GM19238 (cell line): ENCODE results near the gene ACTR8.

Experiments
- DNase-seq: peaks from one replicate; pipeline ENCODE4 v3.0.0; 2011; ENCODE audit warnings: low spot score; ENCODE audit not compliant: insufficient read length

ACTR8 gene

GRCh38 chr3:53836084-53836872 is 45.7 kb downstream of the ACTR8 start:
- DNase-seq = no peak

GRCh38 chr3:53835257-53835656 is 46.7 kb downstream of the ACTR8 start:
- no peak for DNase-seq

- DNase-seq = no peak
These were observed 47.4 kb downstream of the ACTR8 start for GRCh38 chr3:53834429-53835095.

GRCh38 chr3:53833700-53834099 is 48.3 kb downstream of the ACTR8 start:
- no peak for DNase-seq

GRCh38 chr3:53833053-53833645 is 48.8 kb downstream of the ACTR8 start:
- no peak for DNase-seq

- no peak for DNase-seq
These were observed 51.0 kb downstream of the ACTR8 start for GRCh38 chr3:53830944-53831343.

GRCh38 chr3:53829605-53830004 is 52.3 kb downstream of the ACTR8 start:
- no peak for DNase-seq

- no peak for DNase-seq
These were observed 53.4 kb downstream of the ACTR8 start for GRCh38 chr3:53828581-53828980.

- no peak for DNase-seq
These were observed 55.9 kb downstream of the ACTR8 start for GRCh38 chr3:53826048-53826447.

GRCh38 chr3:53824795-53825194 is 57.2 kb downstream of the ACTR8 start:
- DNase-seq = no peak

- DNase-seq = no peak
These were observed 57.8 kb downstream of the ACTR8 start for GRCh38 chr3:53823956-53824657.

GRCh38 chr3:53823026-53823955 is 58.7 kb downstream of the ACTR8 start:
- DNase-seq = no peak

GRCh38 chr3:53822331-53822741 is 59.6 kb downstream of the ACTR8 start:
- no peak for DNase-seq

GRCh38 chr3:53821631-53822121 is 60.3 kb downstream of the ACTR8 start:
- no peak for DNase-seq

- no peak for DNase-seq
These were observed 61.0 kb downstream of the ACTR8 start for GRCh38 chr3:53820756-53821580.

- no peak for DNase-seq
These were observed 61.9 kb downstream of the ACTR8 start for GRCh38 chr3:53820084-53820483.

- DNase-seq = no peak
These were observed 62.6 kb downstream of the ACTR8 start for GRCh38 chr3:53819163-53819868.

GRCh38 chr3:53818221-53819162 is 63.5 kb downstream of the ACTR8 start:
- no peak for DNase-seq
